Sigmoid colon (tissue), 4 donors: ENCODE measurements around the gene PLK3.

Experiments used
- CTCF ChIP-seq, 4 experiments: fragments of 450-650 bp in 3 of 4; fragments of 200-600 bp in 1 of 4; IDR thresholded peaks; one replicate each; pipeline ENCODE4 v1.5.1; 2016 to 2019; ENCODE audit warnings: antibody characterized with exemption in 4 of 4, mild to moderate bottlenecking in 3 of 4, moderate library complexity in 2 of 4
- EP300 ChIP-seq, 4 donors: sonication (generic); formaldehyde crosslinking; IDR thresholded peaks; one replicate each; pipeline ENCODE4 v1.6.1; 2017; ENCODE audit warnings: antibody characterized with exemption in 4 of 4
- POLR2A ChIP-seq, 2 donors: fragments of 450-650 bp; IDR thresholded peaks; one replicate each; pipeline ENCODE4 v1.6.1; 2016; ENCODE audit warnings: antibody characterized with exemption in 2 of 2, mild to moderate bottlenecking in 2 of 2, moderate library complexity in 2 of 2
- POLR2AphosphoS5 ChIP-seq, 4 donors: sonication (generic); formaldehyde crosslinking; IDR thresholded peaks; one replicate each; pipeline ENCODE4 v1.6.1; 2017; ENCODE audit warnings: antibody characterized with exemption in 4 of 4

- TF ChIP-seq EP300 (IDR thresholded peaks at IDR 0.05) (no peak), CTCF (IDR thresholded peaks at IDR 0.05) (no peak), POLR2A (IDR thresholded peaks at IDR 0.05) (no peak), POLR2AphosphoS5 (IDR thresholded peaks at IDR 0.05) (no peak)
Measured at GRCh38 chr1:44786841-44787426, 13.2 kb upstream of the PLK3 start.
